GDM1 (cell line): ENCODE data around the gene HUS1.
"Not testable (repeated sequence)": the region's sequence is repeated elsewhere in the genome, so short reads cannot be mapped to it uniquely, and the experiment has no call there.

Experiments
- DNase-seq: peaks from one replicate; lab custom pipeline; 2025; lab: John Stamatoyannopoulos, UW

Gene HUS1

DNA sequence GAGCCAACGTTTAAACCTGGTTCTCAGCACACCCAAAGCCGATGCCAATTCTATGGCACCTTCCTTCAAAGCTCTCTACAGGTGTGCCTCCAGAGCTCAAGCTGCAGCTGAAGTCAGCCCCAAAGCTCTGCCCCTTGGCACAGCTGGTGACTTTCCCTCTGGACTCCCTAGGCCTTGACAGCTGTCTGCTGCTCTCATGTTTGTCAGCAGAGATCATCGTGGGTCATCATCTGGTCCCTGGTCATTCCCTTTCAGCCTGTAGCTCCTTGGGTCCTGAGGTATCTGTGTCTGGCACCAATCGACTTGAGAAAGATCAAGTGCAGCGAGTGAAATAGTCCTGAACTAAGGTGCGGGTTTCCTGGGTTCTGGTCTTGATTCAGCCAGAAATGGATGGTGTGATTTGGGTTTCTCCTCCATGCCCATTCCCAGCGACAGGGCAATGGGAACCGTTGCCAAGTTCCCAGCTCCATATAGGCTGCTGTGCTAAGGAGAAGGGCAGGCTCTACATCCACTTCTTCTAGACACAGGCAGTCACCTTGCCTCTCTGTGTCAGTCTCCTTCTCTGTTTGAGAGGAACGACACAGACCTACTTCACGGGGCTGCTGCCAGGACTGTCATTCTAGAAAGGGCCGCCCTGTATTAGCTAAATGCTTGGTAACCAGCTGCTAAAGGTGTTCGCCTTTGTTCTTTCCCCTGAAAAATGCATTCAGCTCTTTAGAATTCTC is 34.7 kb downstream of the HUS1 start:
- no peak for DNase-seq

DNA sequence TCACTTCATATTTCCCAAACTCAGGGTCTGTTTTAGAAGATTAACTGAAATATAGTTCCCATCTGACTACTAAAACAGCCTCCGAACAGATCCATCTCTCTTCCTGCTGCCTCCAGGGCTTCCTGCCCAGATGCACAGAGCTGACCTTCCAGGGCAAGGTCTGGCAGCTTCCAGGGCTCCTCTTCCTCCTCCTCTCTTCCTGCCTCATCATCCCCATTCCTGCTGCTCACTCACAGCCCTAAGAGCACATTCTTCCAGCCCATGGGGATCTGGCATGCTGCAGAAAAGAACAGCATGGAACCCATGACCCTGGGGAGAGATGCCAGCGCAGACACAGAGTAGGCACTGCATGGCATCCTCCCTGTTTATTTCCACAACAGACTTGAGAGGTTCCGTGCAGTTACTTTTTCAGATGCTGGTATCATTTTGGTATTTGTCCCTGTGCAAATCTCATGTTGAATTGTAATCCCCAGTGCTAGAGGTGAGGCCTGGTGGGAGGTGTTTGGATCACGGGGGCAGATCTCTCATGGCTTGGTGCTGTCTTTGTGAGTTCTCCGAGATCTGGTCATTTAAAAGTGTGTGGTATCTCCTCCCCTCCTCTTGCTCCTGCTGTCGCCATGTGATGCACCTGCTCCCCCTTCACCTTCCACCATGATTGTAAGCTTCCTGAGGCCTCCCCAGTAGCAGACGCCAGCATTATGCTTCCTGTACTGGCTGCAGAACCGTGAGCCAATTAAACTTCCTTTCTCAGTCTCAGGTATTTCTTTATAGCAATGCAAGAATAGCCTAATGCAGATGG is 35.5 kb downstream of the HUS1 start:
- DNase-seq = no peak

DNA sequence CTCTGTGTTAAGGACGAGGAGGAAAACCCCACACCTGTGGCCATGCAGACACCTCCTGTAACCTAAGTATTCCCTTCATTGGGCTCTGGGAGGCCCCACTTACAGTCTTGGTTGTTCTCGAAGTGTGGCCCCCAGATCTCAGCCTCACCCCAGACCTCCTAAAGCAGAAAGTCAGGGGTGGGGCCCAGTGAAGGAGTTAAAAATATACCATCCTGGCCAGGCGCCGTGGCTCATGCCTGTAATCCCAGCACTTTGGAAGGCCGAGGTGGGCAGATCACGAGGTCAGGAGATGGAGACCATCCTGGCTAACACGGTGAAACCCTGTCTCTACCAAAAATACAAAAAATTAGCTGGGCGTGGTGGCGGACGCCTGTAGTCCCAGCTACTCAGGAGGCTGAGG is 36.8 kb downstream of the HUS1 start:
- not testable (repeated sequence) for DNase-seq

DNA sequence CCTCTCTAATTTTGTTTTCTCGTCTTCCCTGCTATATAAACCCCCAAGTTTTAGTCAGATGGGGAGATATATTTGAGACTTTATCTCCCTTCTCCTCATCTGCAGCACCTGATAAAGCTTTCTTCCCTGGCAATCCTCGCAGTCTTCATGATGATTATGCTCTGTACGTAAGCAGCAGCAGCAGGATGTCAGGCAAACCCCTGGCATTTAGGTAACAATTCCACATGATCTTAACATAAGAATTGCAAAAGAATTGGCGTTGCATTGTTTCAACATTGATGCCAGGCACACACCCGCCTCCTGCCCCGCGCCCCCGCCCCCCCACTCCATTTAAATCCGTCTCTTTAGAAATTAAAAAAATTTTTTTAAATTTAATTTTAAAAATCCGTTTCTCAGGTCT is 37.3 kb downstream of the HUS1 start:
- DNase-seq = no peak

DNA sequence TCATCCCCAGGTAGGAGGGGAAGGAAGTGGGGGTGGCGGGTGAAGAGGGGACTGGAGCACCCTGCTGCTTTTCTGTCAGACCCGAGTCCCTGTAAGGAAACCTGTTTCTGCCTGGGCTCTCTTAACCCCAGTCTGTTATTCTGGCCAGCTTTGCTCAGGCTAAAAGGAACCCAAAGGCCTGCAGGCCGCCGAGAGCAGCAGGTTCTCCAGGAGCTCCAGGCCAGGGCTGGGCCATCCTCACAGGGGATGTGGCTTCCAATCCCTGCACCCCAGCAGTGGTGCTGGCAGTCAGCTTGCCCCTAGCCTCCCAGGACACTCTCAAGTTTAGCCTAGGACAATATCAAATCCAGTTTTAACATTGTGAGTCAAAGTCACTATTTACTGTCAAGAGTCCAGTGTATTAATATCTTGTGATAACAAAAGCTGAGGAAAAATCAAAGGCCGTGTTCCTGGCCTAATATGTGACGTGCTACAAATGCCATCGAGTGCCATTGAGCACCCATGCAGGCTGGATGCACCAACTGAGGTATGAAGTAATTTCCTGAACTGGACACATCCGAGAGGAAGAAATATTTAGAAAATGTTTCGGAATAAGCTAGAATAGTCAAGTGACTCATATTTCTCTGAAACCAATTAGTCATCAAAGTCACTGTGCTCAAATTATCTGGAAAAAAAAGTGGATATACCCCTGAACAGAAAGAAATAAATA is 38.1 kb downstream of the HUS1 start:
- DNase-seq = no peak

DNA sequence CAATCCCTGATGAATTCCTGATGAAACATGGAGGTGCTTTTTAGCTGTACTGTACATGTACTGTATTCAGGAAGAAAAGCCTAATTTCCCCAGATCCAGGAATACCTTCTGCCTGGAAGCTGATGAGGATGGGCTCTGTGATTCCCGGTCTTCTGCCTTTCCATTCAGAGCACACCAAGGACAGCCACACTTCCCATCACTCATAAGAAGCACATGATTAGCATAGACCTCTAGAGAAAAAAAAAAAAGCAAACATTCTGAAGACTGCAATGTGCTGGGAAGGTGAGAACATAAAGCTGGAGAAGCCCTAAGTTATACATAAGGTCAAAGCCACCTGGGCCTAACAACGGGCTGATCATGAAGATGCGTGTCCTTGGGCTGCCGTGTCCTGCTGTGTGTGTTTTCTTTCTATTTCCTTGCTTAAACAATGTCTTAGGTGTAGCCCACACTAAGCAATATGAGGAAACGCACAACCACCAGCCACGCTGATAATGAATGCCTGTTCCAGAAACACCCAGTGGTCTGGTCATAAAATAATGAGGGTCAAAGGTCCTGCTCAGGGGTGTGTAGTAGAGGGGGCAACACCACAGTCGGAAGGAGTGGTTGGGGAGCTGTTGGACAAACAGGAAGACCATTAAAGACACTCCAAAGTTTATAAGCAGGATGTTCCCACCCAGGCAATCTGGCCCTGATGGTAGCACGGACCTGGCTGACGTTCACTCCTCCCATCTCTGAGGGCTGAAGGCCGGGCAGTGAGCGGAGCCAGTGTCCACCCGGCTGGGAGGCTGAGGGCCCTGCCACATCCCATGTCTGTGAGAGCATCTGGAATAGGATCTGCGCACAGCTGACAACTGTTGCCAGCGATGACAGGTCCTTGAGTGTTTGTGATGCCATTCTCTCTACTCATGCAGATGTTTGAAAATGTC is 39.1 kb downstream of the HUS1 start:
- no peak for DNase-seq

DNA sequence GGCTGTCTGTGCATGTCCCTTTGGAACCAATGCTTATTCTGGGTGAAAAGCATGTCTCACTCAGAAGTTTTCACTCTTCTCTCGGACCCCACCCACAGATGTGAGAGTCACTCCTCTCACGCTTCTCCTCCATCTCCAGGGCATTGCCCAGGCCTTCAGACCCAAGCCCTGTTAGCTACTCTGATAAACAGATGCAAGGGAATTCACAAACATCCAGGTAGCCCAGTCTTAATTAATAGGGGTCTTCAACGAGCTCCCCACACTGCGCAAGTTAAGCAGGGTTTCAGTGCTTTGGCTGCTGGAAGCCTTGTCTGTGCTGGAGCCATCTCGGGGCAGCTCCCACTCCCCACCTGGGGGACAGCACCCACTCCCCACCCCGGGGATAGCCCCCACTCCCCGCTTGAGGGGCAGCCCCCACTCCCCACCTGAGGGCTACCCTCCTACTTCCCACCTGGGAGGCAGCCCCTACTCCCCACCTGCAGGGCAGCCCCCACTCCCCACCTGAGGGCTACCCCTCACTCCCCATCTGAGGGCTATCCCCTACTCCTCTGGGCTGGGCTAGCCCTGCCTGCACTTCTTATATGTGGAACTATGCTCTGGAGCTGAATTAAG is 39.9 kb downstream of the HUS1 start:
- DNase-seq = no peak

DNA sequence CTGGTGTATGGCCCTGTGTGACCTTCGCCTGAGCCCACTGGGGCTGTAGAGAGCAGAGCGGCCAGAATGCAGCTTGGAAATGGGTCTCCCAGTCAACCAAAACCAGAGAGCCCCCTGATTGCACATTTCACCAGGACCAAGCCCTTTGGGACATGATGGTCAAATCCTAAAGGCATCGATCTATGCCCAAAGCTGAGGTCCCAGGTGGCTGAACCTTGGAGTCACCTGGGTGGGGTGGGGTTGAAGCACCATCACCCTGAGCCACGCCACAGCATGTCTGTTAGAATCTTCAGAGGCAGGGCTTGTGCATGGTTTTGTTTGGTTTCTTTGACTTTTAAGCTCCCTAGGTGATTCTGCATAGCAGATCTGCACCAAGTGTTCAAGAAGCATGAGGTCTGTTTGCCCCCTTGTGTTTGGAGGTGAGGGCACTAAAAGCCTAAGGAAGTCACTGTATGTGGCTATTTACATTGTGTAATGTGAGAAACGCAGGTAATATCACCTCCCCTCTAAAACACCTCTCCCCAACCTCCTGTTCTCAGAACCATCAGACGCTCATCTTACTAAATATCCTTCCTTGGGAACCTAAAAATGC is 40.7 kb downstream of the HUS1 start:
- no peak for DNase-seq

DNA sequence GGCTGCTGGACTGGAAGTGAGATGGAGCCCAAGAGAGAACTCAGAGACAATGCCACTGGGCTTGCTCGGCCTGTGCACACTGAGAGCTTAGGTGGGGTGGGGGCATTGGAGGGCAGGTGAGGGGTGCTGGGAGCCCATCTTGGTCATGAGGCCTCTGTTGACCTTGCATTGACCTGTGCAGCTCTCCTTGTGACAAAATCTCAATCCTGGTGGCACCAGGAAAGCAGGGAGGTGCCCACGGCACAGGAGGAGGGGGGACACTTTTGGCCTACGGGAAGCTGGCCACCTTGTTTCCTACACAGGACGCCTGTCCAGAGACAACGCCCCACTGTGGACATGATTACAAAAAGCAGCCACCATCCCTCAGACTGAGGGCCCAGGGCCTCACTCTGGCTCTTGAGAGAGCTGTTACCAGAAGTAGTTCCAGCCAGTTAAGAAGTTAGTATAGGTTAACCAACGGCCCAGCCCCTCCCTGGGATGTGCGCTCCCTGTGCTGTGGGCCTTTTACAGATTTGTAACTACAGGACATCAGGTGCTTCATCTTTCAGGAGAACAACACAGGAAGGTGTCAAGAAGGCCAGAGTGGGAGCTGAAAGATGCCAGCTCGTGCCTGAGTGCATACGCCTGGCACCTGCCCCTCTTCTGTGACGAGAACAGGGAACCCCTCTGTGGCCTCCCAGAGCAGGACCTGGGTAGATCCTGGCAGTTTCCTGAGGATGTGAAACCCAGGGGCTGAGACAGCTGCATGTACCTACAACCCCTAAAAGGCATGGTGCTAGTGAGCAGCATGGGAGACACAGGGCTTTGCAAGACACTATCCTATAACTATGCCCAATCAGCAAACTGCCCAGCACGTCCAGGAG is 41.5 kb downstream of the HUS1 start:
- DNase-seq = no peak

DNA sequence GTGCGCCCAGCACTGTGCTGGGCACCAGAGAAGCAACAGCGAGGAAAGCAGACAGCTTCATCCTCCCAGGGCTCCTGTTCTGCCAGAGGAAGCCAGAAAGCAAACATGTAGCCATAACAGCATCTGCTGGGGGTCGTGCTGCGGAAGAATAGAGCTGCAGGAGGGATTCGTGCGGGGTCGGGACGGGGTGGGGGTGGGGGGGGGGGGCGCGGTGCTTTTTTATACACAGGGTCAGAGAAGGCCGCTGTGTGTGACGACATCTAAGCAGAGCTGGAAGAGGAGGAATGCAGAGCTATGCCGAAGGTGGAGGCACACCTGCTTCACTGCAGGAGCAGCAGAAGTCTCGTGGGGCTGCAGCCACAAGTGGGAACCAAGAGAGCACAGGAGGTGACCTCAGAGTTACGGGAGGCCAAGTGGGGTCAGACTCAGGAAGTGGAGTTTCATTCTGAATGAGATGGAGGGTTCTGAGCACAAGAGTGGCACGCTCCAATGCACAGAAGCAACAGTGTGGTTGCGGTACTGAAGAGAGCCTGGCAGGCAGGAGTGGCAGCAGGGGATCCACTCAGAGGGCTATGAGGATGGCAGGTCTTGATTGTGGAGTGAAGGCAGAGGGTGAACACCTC is 42.2 kb downstream of the HUS1 start:
- no peak for DNase-seq

DNA sequence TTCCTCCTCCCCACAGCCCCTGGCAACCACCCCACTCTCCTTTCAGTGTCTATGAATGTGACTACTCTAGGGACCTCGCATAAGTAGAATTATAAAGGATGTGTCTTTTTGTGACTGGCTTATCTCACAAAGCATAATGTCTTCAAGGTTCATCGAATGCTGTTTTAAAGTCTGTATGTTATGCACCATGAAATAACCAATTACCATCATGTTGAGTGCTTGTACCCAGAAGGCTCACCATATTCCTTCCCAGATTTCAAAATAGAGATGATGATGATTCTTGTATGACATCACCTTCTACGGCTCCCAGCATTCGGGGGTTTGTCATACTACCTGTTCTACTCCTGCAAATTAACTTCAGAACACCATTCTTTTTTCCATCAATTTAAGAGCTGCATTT is 43.1 kb downstream of the HUS1 start:
- no peak for DNase-seq

DNA sequence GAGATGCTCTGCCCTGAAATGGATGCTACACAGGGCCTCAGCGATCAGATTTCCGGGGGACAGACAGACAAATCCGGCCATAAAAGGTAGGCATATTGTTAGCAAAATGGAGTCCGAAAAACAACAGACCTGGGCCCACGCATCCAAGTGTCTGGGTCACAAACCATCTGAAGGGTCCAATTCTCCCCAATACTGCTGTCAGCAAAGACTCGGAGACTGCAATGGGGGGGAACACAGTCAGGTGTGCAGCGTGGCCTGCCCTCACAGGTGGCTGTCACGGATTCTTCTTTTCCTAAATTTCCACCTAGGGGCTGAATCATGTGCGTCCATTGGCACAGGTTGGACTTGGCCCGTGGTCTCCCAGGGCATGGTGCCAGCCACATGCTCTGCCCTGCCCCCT is 44.1 kb downstream of the HUS1 start:
- DNase-seq = no peak

DNA sequence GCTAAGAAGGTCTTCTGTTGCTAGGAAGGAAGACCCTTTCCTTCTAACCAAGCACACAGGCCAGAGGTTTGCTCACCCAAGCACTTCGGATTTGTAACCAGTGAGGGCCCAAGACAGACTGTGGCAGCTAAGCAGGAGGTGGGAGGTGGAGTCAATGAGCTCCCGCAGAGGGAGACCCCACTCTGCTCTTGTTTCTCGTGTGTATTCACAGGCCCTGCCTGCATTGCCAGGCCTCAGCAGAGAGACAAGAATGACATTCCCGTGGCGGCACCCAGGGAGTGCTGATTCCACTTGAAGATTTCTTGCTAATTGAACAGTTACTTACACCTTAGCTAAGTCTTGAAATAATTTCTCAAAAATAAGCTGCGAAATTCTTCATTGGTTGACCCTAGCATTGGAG is 44.6 kb downstream of the HUS1 start:
- no peak for DNase-seq

DNA sequence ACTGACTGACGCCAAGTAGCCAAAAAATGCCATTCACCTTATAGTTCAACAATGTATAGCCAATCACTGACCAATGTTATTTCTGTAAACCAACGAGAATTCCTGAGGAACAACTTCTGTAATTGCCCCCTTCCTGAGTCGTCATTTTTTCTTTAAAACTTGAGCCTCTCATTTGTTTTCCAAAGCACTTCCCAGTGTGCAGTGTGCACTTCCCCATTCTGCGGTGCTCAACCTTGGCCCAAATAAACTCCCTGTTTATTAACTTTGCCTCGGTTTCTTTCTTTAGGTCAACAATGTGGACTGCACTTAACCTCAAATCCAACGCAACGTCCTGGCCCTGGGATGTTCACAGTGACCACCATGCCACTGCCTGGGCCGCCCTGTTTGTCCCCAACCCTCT is 46.2 kb downstream of the HUS1 start:
- no peak for DNase-seq

DNA sequence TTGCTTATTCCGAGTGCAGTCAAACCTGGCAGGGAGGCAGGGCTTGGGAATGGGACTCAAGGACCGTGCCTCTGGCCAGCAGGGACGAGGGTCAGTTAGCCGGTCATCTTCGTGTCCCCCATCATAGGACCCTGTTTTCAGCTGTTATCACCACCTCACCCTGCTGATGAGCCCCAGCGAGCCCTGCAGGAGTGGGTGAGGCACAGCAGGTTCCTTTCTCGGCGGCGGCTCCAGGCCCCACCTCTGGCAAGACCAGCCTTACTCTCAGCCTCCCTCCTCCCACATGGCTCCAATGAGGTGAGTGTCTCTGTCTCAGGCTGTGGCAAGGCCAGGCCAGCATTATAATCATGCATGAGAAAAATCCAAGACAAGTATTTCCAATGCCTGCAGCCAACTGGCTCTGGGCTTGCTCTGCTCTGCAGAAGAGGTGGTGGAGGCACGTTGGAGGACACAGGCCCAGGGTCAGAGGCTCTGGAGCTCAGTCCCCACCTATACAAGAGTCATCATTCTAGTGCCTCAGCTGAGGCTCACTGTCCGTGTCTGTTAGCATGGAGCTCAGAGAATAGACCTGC is 46.9 kb downstream of the HUS1 start:
- DNase-seq = no peak

DNA sequence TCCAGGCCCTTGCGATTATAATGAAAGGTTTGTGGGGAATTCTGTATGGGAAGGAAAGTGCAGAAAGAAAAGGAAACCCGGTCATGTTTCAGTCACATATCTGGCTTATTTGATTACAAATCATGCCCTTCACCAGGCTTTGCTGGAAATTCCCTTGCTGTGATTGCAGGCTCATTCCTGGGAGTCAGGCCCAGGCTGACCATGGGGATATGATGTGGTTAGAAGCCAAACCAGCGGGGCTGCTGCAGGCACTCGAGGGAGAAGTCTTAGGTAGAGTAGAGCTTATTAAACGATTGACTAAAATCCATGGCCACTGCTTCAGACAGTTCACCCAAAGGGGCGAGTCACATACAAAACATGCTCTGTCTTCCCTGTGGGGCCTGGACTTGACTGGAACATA is 47.4 kb downstream of the HUS1 start:
- DNase-seq = no peak

DNA sequence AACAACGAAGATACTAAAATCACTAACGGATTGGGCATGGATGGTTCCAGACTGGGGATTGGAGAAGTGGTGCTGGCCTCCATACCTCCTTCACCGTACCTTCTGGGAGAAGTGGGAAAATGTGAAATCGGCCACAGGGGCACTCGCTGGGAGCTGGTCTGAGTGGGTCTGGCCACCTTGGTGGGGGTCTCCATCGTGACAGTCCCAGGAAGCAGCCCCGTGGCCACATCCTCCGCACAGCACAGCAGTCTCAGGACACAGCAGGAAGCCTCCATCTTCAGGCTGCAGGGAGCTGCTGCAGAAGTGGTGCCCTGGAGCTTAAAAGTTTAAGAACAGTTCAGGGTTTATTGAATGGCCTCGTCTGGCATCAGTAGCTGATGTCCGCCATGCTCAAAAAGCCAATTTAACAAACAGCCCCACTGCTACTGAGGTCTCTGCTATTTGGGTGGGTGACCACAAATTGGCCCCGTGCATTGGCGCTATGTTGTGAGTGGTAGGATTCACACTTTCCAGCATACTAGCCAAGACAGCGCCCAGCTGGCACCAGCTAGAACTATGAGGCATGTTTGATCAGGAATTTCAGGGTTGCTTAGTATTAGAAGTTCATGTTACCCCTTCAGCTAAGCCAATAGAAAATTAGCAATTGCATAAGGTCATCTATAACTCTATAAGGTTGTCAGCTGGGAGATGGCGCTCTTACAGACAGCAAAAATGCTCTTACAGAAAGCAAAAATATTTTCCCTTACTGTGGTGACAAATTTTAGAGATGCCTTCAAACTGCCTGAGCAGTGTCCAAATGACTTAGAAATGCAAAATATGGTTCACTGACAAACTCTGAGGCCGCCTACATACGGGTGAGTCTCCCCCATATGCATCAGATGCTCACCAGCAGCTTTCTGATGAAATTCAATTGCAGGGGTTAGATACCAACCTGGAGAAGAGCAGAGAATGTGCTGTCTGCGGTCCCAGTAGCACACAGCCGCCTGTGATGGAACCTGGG is 48.1 kb downstream of the HUS1 start:
- no peak for DNase-seq

DNA sequence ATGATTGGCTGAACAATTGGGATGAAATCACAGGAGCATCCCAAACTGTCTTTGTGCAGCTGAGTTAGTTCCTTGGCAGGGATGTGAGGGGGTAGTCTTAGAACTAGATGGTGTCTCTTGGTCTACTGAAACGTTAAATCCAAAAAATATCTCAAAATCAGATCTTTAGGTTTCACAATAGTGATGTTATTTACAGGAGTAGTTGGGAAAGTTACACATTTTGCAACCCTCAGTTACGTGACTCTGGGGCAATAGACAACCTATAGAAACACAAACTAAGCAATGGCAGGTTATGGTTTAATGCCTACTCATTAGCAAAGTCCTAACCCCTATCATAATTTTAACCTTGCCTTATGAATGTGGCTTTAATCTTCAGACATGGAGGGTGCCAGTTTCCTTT is 55.1 kb downstream of the HUS1 start:
- DNase-seq = no peak
